ENCODE results near the gene FOCAD. TPM values are rescaled to one million over a fixed set of nuclear protein-coding genes. Genes with fewer than 3 reads are reported as not detected.

FOCAD gene
- total RNA-seq, 2 experiments from 2014 or later, result 37.3 to 42.8 TPM

DNA sequence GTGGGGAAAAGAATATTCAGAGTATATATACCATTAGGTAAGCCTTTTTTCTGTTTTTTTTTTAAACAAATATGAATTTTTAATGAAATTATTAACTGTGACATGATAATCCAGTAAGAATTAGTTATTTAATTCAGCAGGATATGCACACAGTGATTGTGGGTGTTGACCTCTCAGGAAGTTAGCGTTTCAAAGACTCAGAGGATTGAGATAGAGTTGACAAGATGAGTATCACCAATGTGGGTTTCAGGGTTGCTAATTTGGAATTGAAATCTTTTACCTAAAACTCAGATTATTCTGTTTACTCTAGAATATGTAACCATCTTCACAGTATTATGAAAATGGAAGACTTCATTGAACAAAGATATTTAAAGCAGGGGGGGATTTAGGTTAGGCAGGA is 56.2 kb downstream of the FOCAD start:
- Mint-ChIP-seq H3K36me3 (ENCODE audit: low read depth) (peaks cover 22% of the 10 kb centered on the region), H3K9me3 (no peaks in the 10 kb centered on the region), H3K27ac (no peak overlapping the region), H3K4me1 (ENCODE audit: low read depth) (peaks cover 20% of the 10 kb centered on the region), H3K4me3 (no peak overlapping the region), H3K27me3 (no peaks in the 10 kb centered on the region)
- ChIA-PET CTCF (no interaction called here), POLR2A (no interaction called here)
- DNase-seq (no peak), ATAC-seq (no peak)
- intact Hi-C loops (cut with micrococcal nuclease), result no loop called here
- TF ChIP-seq, protein P1, sequence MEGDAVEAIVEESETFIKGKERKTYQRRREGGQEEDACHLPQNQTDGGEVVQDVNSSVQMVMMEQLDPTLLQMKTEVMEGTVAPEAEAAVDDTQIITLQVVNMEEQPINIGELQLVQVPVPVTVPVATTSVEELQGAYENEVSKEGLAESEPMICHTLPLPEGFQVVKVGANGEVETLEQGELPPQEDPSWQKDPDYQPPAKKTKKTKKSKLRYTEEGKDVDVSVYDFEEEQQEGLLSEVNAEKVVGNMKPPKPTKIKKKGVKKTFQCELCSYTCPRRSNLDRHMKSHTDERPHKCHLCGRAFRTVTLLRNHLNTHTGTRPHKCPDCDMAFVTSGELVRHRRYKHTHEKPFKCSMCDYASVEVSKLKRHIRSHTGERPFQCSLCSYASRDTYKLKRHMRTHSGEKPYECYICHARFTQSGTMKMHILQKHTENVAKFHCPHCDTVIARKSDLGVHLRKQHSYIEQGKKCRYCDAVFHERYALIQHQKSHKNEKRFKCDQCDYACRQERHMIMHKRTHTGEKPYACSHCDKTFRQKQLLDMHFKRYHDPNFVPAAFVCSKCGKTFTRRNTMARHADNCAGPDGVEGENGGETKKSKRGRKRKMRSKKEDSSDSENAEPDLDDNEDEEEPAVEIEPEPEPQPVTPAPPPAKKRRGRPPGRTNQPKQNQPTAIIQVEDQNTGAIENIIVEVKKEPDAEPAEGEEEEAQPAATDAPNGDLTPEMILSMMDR (IDR thresholded peaks at IDR 0.05), result no peak

DNA sequence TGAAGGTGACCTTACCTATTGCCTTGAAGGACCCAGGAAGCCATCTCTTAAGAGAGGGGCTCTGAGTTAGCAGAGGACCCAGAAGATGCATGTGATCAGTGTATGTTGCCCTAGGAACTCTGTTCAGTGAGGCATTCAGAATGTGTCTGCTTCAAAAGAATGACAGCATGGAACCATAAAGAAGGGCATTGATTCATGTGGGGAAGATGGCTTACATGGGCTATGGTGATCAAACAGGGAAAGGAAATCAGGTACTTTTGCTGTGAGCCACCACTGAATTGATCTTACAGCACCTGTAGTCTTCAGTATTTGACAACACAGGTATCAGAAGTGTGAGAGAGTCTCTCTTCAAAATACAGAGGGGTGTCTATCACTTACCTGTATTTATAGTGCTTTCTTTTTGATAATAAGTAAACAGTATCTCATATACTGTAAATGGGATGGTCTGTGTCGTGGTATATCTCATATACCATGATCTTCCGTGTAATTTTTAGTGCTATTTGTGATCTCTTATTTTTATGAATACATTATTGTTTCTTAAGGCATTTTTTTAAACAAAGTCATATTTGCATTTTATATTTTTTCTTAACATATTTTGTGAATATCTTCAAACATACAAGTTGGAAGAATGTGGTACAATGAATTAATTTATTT is 57.0 kb downstream of the FOCAD start:
- peaks cover 20% of the 10 kb centered on the region for H3K4me1 Mint-ChIP-seq (ENCODE audit: low read depth)
- DNase-seq (no peak), ATAC-seq (no peak)
- intact Hi-C loops (cut with micrococcal nuclease), result no loop called here
- ChIA-PET POLR2A (no interaction called here), CTCF (no interaction called here)
- no peak overlapping the region for H3K4me3 Mint-ChIP-seq
- H3K27ac Mint-ChIP-seq, result no peak overlapping the region
- TF ChIP-seq, protein P1 (IDR thresholded peaks at IDR 0.05), result no peak
- H3K9me3 Mint-ChIP-seq, result no peaks in the 10 kb centered on the region
- peaks cover 24% of the 10 kb centered on the region for H3K36me3 Mint-ChIP-seq (ENCODE audit: low read depth)
- no peaks in the 10 kb centered on the region for H3K27me3 Mint-ChIP-seq

DNA sequence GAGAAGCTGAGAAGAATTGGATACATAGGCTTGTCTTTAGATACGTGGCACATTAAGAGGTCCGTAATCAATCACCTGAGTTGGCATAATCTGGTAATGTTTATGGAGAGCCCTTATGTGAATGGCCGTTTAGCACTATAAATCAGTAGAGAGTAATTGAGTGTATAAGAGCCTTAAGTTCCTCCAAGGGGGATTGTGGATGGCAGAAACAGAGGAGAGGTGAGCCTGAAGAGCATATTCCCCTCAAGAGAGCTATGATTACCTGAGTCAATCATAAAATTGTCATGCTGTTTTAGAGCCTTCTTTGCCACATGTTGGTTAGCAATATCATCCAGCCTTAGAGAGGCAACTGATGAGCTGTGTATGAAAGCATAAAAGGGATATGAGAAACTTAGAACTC is 58.8 kb downstream of the FOCAD start:
- TF ChIP-seq, protein P1 (IDR thresholded peaks at IDR 0.05), result no peak
- intact Hi-C loops (cut with micrococcal nuclease), result no loop called here

DNA sequence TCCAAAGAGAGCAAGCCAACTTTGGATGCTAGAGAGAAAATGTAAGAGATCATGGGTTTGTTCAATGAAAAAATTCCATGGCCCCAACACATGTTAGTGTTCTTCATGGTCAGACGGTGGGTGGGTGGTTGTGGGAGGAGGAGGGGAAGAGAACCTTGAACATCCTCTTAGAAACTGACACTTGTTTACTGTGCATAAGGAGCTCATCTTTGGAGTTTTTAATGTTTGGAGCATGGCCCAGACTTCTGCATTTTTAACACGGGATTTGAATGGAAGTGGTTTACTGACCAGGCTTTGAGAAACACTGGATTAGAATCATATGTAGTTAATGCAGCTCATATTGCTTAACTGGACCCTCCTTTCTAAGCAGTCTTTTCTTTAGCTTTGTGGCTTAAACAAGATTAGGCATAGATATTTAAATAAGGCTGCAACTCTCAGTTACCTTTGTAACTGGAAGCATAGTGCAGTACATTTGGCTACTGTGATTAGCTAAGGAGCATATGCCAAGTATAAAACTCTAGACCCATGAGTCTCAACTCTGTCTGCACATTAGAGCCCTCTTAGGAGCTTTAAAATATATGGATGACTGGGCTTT is 60.1 kb downstream of the FOCAD start:
- CTCF ChIA-PET, result interaction anchor here (1.2 kb wide), 1 partner anchor 13 kb away, joined by 4 read pairs; no protein-coding TSS in a partner anchor
- intact Hi-C loops (cut with micrococcal nuclease), result no loop called here
- no peak overlapping the region for H3K27ac Mint-ChIP-seq

More for the DNA sequence above, 58.8 kb downstream of the FOCAD start:
- DNase-seq (no peak), ATAC-seq (no peak)
- Mint-ChIP-seq H3K9me3 (no peaks in the 10 kb centered on the region), H3K27ac (no peak overlapping the region), H3K27me3 (no peaks in the 10 kb centered on the region), H3K4me3 (no peak overlapping the region), H3K4me1 (ENCODE audit: low read depth) (peaks cover 20% of the 10 kb centered on the region), H3K36me3 (ENCODE audit: low read depth) (peaks cover 20% of the 10 kb centered on the region)
- POLR2A ChIA-PET, result no interaction called here
- CTCF ChIA-PET, result interaction anchor here (1.2 kb wide), 1 partner anchor 14 kb away, joined by 4 read pairs; no protein-coding TSS in a partner anchor

DNA sequence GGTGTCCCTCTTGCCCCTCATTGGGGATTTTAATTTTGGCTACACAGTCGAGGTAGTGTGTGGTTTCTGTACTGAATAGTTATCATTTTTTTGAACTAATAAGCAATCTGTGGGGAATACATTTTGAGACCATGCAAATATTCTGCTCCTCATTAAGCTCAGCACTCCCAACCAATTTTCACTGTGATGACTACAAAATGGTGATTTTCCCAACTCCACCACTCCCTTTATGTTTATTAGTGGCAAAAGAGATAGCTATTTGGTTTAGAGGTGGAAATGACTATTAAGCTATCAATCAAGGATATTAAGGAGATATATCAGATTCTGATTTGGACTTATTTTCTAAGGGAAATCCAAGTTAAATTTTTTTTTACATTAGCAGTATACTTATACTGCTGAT is 62.9 kb downstream of the FOCAD start:
- Mint-ChIP-seq H3K9me3 (no peaks in the 10 kb centered on the region), H3K27me3 (no peaks in the 10 kb centered on the region), H3K27ac (no peak overlapping the region), H3K4me1 (ENCODE audit: low read depth) (peaks cover 6% of the 10 kb centered on the region), H3K4me3 (no peak overlapping the region), H3K36me3 (ENCODE audit: low read depth) (peaks cover 13% of the 10 kb centered on the region)
- no peak for DNase-seq
- TF ChIP-seq, protein P1 (IDR thresholded peaks at IDR 0.05), result no peak
- intact Hi-C loops (cut with micrococcal nuclease), result no loop called here
- CTCF ChIA-PET, result no interaction called here
- POLR2A ChIA-PET, result no interaction called here
- no peak for ATAC-seq

More for the DNA sequence above, 60.1 kb downstream of the FOCAD start:
- POLR2A ChIA-PET, result no interaction called here
- H3K9me3 Mint-ChIP-seq, result no peaks in the 10 kb centered on the region
- TF ChIP-seq, protein P1 (IDR thresholded peaks at IDR 0.05), result no peak
- H3K4me1 Mint-ChIP-seq (ENCODE audit: low read depth), result peaks cover 20% of the 10 kb centered on the region
- no peak overlapping the region for H3K4me3 Mint-ChIP-seq
- peaks cover 18% of the 10 kb centered on the region for H3K36me3 Mint-ChIP-seq (ENCODE audit: low read depth)
- ATAC-seq (no peak), DNase-seq (no peak)
- no peaks in the 10 kb centered on the region for H3K27me3 Mint-ChIP-seq
